Measurements from ENCODE around the gene RAP1GAP.

The RAP1GAP gene

DNA sequence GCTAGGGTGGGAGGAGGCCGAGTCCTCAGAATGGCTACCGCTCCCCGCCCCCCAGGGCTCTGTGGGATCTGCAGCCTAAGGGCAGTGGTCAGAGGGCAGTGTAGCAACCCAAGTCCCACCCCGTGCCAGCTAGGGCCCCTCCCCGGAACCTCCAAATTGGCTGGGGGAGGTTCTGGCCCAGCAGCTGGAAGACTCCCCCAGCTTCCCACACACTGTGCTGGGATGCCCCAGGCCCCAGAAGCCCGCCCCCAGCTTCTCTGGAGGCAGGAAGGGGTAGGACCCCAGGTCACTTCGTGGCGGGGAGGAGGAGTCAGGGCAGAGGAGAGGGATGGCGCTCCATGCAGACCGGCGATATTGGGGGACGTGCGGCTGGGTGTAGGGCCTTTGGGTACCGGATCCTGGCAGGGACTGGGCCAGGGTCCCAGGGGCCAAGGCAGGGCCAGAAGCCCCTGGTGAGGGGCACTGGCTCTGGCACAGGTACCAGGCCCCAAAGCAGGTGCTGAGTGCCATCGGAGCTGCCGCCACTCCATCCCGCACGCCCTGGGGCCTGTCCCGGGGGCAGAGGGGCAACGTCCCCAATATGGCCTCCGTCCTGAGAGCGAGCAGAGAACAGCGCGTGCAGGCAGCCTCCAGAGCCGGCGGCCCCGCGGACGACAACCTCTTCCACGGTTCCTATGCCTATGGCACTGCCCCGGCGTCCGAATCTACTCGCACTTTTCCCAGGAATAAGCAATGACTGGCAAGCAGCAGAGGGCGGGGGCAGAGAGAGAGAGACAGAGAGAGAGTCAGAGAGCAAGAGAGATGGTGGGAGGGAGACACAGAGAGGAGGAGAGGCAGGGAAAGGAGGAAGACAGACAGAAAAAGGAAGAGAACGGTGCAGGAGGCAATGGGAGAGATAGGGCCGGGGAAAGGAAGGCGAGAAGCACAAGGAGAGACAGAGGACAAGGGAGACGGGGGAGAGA, 65.7 kb downstream of the RAP1GAP start:
- Mint-ChIP-seq H3K27ac (no peak overlapping the region), H3K27me3 (ENCODE audit: low read depth) (no peaks in the 10 kb centered on the region), H3K36me3 (ENCODE audit: low read depth) (no peaks in the 10 kb centered on the region), H3K4me3 (no peak overlapping the region), H3K4me1 (ENCODE audit: low read depth) (peaks cover 11% of the 10 kb centered on the region), H3K9me3 (no peaks in the 10 kb centered on the region)
- no peak for DNase-seq (ENCODE audit: low spot score)

DNA sequence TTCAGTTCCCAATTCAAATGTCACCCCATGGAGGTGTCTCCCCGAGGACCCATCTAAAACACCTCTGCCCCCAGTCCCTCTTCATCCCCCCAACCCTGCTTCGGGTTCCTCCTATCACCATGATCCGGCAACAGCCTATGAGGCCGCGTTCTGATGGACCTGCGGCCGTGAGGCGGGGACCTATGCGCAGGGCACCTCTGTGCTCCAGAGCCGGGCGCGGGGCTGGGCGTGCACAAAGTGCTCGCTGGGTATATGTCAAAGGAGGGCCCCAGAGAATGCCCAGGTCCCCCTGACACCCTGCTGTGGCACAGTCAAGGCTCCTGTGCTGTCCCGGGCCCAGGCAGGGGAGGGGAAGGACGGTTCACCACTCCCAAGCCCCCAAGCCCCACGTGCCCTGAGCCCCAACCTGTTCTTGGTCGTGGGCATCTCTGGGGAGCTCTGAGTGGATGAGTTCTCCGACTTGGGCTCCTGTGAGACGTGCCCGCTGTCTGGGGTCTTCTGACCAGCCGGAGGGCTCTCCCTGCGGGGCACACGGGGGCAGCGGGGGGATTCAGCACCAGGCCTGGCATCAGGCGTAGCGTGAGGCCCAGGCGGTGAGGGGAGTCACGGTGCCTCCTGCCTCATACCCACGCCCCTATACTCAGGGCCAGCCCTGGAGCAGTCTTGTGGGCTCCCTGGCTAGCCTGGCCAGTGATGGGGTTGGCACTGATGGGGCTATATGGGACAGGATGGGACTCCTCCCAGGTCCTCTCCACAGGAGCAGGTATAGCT, 67.7 kb downstream of the RAP1GAP start:
- no peak overlapping the region for H3K4me3 Mint-ChIP-seq
- H3K4me1 Mint-ChIP-seq (ENCODE audit: low read depth): no peaks in the 10 kb centered on the region
- no peak overlapping the region for H3K27ac Mint-ChIP-seq
- H3K36me3 Mint-ChIP-seq (ENCODE audit: low read depth): no peaks in the 10 kb centered on the region
- no peak for DNase-seq (ENCODE audit: low spot score)
- H3K9me3 Mint-ChIP-seq: no peaks in the 10 kb centered on the region
- H3K27me3 Mint-ChIP-seq (ENCODE audit: low read depth): no peaks in the 10 kb centered on the region

DNA sequence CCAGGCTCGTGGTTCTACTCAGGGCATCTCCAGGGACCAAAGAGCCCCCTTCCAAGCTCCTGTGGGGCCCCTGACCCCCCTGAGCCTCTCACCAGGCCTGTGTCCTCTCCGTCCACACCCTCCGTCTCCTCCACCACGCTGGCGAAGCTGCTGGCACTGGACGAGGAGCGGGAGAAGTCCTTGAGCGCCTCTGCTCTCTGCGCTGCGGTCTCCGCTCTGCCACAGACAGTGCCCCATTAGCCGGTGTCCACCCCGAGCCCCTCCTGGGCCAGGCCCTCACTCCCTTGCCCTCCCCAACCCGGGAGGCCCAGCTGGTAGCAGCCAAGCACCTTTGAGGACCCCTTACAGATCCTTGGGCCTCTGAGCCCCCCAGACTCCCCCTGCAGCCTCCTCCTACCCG, 69.8 kb downstream of the RAP1GAP start:
- no peak for DNase-seq (ENCODE audit: low spot score)
- Mint-ChIP-seq H3K4me3 (no peak overlapping the region), H3K27ac (no peak overlapping the region), H3K27me3 (ENCODE audit: low read depth) (no peaks in the 10 kb centered on the region), H3K4me1 (ENCODE audit: low read depth) (no peaks in the 10 kb centered on the region), H3K36me3 (ENCODE audit: low read depth) (no peaks in the 10 kb centered on the region), H3K9me3 (no peaks in the 10 kb centered on the region)

DNA sequence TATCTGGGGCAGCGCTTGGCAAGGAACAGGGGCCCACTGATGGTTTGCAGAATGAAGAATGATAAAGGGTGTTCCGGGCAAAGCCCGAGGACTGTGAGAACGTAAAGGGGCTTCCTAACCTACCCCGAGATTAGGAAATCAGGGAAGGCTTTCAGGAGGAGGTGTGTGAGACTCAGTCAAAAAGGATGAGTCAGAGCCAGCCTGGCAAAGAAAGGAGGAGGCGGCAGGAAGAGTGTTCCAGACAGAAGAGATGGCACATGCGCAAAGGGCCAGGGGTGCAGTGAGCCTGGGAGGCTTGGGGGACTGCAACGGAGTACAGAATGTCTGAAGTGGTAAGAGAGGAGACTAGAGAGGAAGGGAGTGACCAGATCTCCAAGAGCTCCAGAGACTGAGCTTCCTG, 70.3 kb downstream of the RAP1GAP start:
- DNase-seq (ENCODE audit: low spot score): no peak
- no peak overlapping the region for H3K4me3 Mint-ChIP-seq
- no peaks in the 10 kb centered on the region for H3K36me3 Mint-ChIP-seq (ENCODE audit: low read depth)
- no peaks in the 10 kb centered on the region for H3K4me1 Mint-ChIP-seq (ENCODE audit: low read depth)
- H3K27me3 Mint-ChIP-seq (ENCODE audit: low read depth): no peaks in the 10 kb centered on the region
- H3K27ac Mint-ChIP-seq: no peak overlapping the region
- H3K9me3 Mint-ChIP-seq: no peaks in the 10 kb centered on the region

DNA sequence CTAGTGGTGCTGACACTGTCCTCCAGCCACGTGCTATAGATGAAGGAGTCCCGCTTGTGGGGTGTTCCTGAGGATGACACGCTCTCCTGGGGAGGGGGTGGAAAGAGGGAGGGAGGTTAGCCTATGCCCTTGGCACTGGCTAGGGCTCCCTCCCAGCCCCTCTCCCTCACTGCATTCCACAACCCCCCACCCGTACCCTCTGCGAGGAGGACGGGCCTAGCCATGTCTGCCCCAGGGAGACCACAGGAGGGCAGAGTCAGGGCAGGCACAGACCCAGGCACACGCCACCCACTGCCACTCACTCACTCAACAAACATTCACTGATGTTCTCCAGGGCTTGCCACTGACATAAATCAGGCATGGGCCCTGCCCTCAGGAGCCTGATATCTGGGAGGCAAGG, 70.7 kb downstream of the RAP1GAP start:
- H3K27me3 Mint-ChIP-seq (ENCODE audit: low read depth): no peaks in the 10 kb centered on the region
- H3K9me3 Mint-ChIP-seq: no peaks in the 10 kb centered on the region
- DNase-seq (ENCODE audit: low spot score): no peak
- H3K36me3 Mint-ChIP-seq (ENCODE audit: low read depth): no peaks in the 10 kb centered on the region
- no peaks in the 10 kb centered on the region for H3K4me1 Mint-ChIP-seq (ENCODE audit: low read depth)
- H3K4me3 Mint-ChIP-seq: no peak overlapping the region
- H3K27ac Mint-ChIP-seq: no peak overlapping the region

DNA sequence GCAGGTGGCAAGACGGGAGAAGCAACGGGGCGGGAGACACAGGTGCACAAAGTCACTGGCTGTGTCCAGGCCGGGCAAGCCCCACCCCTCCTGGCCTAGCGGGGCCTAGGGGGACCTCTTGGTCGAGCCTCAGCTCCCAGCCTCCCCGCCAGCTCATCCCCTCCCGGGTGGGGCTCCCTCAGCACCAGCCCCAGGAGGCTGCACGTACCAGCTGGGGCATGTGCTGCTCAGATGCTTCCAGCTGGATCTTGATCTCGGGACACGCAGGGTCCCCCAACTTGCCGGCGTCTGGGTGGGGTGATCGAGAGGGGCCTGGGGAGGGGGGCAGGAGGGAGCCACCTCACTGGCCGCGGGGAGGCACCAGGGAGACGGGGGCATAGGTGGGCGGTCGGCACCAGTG, 71.4 kb downstream of the RAP1GAP start:
- H3K27ac Mint-ChIP-seq: no peak overlapping the region
- no peaks in the 10 kb centered on the region for H3K9me3 Mint-ChIP-seq
- H3K36me3 Mint-ChIP-seq (ENCODE audit: low read depth): no peaks in the 10 kb centered on the region

DNA sequence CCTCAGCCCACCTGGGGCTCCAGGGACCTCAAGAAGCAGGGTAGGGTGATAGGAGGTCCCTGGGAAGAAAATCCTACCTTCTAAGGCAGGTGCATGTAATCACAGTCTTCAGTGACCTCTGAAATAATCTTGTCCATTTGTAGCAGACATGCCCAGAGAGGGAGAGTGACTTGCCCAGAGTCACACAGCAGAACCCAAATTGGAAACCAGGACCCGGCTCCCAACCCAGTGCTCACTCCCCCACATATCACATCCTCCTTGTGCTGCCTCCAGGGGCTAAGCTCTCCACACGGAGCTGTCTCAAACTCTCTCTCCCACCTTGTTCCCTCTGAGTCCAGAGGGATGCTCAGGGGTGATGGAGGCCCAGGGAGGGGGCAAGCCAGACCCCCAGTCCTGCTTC, 72.5 kb downstream of the RAP1GAP start:
- Mint-ChIP-seq H3K27me3 (ENCODE audit: low read depth) (no peaks in the 10 kb centered on the region), H3K27ac (no peak overlapping the region), H3K9me3 (no peaks in the 10 kb centered on the region), H3K4me1 (ENCODE audit: low read depth) (no peaks in the 10 kb centered on the region), H3K36me3 (ENCODE audit: low read depth) (no peaks in the 10 kb centered on the region), H3K4me3 (no peak overlapping the region)
- DNase-seq (ENCODE audit: low spot score): no peak

More for the DNA sequence above, 71.4 kb downstream of the RAP1GAP start:
- H3K4me3 Mint-ChIP-seq: no peak overlapping the region
- H3K27me3 Mint-ChIP-seq (ENCODE audit: low read depth): no peaks in the 10 kb centered on the region
- DNase-seq (ENCODE audit: low spot score): no peak
- no peaks in the 10 kb centered on the region for H3K4me1 Mint-ChIP-seq (ENCODE audit: low read depth)

DNA sequence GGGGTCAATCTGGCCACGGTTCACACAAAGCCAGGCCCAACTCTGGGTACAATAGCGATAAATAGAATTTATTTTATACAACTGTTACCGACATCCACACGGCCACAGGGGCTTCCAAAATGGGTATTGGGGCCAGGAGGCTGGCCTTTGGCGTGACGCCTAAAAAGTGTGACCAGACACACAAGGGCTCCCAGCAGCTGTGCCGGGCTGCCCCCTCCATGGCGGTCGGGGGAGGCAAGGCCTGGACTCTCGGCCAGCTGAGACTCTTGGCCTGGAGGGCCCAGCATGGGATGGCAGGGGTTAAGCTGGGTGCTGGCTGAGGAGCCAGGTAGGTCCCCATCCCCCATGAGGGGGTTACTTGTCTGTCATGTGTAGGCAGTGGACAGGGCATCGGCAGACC, 73.0 kb downstream of the RAP1GAP start:
- no peaks in the 10 kb centered on the region for H3K4me1 Mint-ChIP-seq (ENCODE audit: low read depth)
- H3K27me3 Mint-ChIP-seq (ENCODE audit: low read depth): no peaks in the 10 kb centered on the region
- H3K27ac Mint-ChIP-seq: no peak overlapping the region
- no peaks in the 10 kb centered on the region for H3K36me3 Mint-ChIP-seq (ENCODE audit: low read depth)
- no peak overlapping the region for H3K4me3 Mint-ChIP-seq
- H3K9me3 Mint-ChIP-seq: no peaks in the 10 kb centered on the region
- DNase-seq (ENCODE audit: low spot score): no peak

DNA sequence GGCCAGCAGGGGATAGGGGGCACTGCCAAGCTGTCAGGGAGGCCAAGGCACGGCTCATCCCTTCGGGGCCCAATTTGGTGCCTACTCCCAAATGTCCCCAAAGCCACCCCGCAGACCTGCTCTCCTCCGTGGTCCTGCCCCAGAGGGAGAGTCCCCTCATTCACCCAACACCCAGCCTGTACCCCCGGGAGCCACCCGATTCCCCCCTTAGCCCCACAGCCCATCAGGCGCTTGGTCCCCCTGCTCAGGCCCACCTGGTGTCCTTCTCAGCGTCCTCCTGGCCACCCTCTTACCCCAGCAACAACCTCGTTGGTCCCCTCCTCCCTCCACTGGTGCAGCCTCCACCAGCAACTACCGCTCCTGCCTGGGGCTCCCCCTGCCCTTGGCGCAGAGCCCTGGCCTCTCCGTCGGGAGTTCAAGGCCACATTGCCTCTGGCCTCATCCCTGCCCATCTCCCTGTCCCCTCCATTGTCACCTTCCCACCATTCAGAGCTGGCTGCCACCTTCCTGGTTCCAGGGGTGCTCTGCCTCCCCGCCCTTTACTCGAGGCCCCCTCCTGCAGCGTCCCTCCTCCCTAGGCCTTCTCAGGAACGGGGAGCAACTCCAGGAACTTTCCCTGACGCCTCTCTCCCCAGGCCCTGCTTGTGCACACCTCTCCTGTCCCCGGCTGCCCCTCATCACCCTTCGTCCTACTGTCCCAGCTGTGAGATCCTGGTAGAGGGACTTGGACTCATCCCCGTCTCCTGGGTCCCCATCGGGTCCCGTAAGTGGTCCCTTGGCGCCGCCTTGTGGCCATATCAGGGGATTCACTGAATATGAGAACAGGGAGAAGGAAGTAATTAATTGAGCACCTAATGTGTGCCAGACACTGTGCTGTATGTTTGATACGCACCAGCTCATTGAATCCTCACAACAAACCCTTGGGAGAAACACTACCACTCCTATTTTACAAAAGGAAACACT, 73.9 kb downstream of the RAP1GAP start:
- H3K4me1 Mint-ChIP-seq (ENCODE audit: low read depth): no peaks in the 10 kb centered on the region
- DNase-seq (ENCODE audit: low spot score): peak; percentile 25
- H3K27me3 Mint-ChIP-seq (ENCODE audit: low read depth): no peaks in the 10 kb centered on the region
- H3K36me3 Mint-ChIP-seq (ENCODE audit: low read depth): no peaks in the 10 kb centered on the region
- no peak overlapping the region for H3K27ac Mint-ChIP-seq
- no peak overlapping the region for H3K4me3 Mint-ChIP-seq
- H3K9me3 Mint-ChIP-seq: no peaks in the 10 kb centered on the region

DNA sequence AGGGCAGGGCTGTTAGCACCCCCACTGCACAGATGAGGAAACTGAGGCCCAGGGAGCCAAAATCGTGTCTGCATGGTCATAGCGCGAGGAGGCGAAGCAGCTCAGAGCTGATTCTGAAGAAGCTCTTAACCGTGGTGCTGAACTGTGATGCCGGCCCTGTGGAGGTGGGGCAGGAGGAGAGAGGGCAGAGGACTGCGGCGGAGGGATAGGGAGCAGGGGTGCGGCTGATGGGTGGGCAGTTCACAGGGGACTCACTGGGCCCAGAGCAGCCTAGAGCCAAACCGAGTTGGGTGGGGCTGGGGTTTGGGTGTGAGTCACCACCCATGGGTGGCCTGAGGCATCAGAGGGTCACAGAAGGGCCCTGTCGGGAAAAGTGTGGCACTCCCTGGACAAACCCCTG, 74.7 kb downstream of the RAP1GAP start:
- Mint-ChIP-seq H3K27me3 (ENCODE audit: low read depth) (no peaks in the 10 kb centered on the region), H3K4me1 (ENCODE audit: low read depth) (no peaks in the 10 kb centered on the region), H3K4me3 (no peak overlapping the region), H3K9me3 (no peaks in the 10 kb centered on the region), H3K27ac (no peak overlapping the region), H3K36me3 (ENCODE audit: low read depth) (no peaks in the 10 kb centered on the region)
- DNase-seq (ENCODE audit: low spot score): no peak

DNA sequence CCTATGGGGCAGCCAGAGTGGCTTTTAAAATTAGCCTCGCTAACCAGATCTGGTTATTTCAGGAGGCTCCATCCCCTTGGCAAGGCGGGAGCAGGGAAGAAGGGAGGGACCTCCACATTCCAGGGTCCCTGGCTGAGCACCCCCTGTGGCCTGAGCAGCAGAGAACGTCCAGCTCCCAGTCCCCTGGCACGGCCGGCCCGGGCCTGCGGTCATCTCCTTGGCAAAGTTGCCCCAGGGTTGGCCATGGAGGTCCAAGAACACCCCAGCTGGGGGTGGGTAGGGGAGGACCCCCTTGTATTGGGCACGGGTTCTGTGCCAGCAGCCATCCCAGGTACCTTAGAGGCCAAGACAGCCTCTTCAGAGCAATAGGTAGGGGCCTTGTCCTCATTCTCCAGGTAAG, 75.9 kb downstream of the RAP1GAP start:
- no peak for DNase-seq (ENCODE audit: low spot score)
- H3K4me1 Mint-ChIP-seq (ENCODE audit: low read depth): no peaks in the 10 kb centered on the region
- no peak overlapping the region for H3K27ac Mint-ChIP-seq
- H3K27me3 Mint-ChIP-seq (ENCODE audit: low read depth): no peaks in the 10 kb centered on the region
- H3K9me3 Mint-ChIP-seq: no peaks in the 10 kb centered on the region
- H3K36me3 Mint-ChIP-seq (ENCODE audit: low read depth): no peaks in the 10 kb centered on the region
- no peak overlapping the region for H3K4me3 Mint-ChIP-seq

DNA sequence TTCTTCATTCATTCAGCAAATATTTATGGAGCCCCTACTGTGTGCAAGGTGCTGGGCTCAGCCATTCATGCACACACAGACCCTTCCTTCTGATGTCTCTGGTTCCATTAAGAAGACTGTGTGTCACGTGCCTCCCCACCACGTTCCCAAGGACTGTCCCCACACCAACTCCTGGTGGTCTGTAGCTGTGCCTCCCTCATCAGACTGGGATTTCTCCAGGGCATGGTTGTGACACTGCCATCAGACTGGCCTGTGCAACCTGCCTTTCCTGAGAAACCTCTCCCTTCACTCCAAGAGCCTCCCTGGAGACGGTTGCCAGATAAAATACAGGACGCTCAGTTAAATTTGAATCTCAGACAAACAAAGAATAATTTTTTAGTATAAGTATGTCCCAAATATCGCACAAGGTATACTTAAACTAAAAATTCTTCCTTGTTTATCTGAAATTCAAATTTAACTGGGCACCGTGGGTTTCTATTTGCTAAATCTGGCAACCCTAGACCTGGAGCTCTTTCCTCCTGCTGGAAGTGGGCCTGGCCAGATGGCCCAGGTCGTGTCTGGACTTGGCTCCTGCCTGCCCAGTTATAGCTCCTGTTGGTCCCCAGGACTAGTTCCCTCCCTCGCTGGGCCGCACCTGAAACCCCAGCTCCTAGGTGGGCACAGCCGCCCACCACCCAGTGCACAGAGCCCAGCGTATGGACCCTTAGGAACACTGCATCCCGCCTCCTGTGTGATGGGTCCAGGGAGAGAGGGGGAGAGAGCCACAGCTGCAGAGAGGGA, 76.9 kb downstream of the RAP1GAP start:
- Mint-ChIP-seq H3K4me1 (ENCODE audit: low read depth) (no peaks in the 10 kb centered on the region), H3K27me3 (ENCODE audit: low read depth) (no peaks in the 10 kb centered on the region), H3K27ac (no peak overlapping the region), H3K9me3 (no peaks in the 10 kb centered on the region), H3K36me3 (ENCODE audit: low read depth) (no peaks in the 10 kb centered on the region), H3K4me3 (no peak overlapping the region)
- DNase-seq (ENCODE audit: low spot score): no peak

DNA sequence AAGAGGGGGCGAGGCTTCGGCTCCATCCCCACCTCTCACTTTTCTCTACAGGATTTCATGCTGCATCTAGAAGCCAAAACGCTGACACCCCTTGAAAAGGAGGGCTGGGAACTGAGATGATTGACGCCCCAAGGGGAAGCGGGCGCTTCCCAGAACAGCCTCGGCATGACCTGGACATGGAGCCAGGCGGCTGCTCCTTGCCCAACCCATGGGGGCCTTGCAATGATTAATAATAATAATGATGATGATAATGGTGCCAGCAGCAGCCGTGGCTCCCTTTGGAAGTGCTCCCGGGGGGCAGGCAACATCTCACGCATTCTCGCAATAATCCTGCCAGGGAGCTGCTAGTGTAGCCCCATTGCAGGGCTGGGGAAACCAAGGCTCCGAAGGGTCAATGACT, 78.2 kb downstream of the RAP1GAP start:
- H3K9me3 Mint-ChIP-seq: no peaks in the 10 kb centered on the region
- H3K27ac Mint-ChIP-seq: no peak overlapping the region
- H3K4me3 Mint-ChIP-seq: no peak overlapping the region
- no peak for DNase-seq (ENCODE audit: low spot score)
- H3K36me3 Mint-ChIP-seq (ENCODE audit: low read depth): no peaks in the 10 kb centered on the region
- no peaks in the 10 kb centered on the region for H3K27me3 Mint-ChIP-seq (ENCODE audit: low read depth)
- H3K4me1 Mint-ChIP-seq (ENCODE audit: low read depth): no peaks in the 10 kb centered on the region

Data from T-helper 2 cell treated with Interferon-gamma antibody and Interleukin-4, amounts not matched to agents 5 μg/mL and 100 μg/mL, for 36 hours (primary cell).